Endodermal cell (in vitro differentiated cells): ENCODE data around the gene PDE7B. TPM values are rescaled to one million over a fixed set of nuclear protein-coding genes. Genes with fewer than 3 reads are reported as not detected.
A peak's percentile ranks its signal among the peaks of the same experiment; 100 is the strongest.

ENCODE experiments used
- DNase-seq: peaks from one replicate; pipeline ENCODE4 v3.0.0-alpha.2; 2017
- H3K27ac ChIP-seq: 2 replicates; pipeline ENCODE4 v1.5.1; 2013; ENCODE audit warnings: mild to moderate bottlenecking, low read depth, low read length, moderate library complexity
- H3K27me3 ChIP-seq: 2 replicates; pipeline ENCODE4 v1.6.1; 2013; ENCODE audit warnings: mild to moderate bottlenecking, low read length, moderate library complexity; ENCODE audit not compliant: insufficient read depth, control insufficient read depth, poor library complexity, severe bottlenecking
- H3K36me3 ChIP-seq: 2 replicates; pipeline ENCODE4 v1.7.0; 2013; ENCODE audit warnings: mild to moderate bottlenecking, low read length, moderate library complexity; ENCODE audit not compliant: control insufficient read depth, insufficient read depth
- H3K4me1 ChIP-seq: one replicate; pipeline ENCODE4 v1.7.0; 2013; ENCODE audit warnings: low read length; ENCODE audit not compliant: control insufficient read depth, insufficient read depth
- H3K4me3 ChIP-seq: 2 replicates; pipeline ENCODE4 v1.5.1; 2013; ENCODE audit warnings: mild to moderate bottlenecking, low read length, moderate library complexity
- H3K9ac ChIP-seq: 2 replicates; pipeline ENCODE4 v1.6.1; 2013; ENCODE audit warnings: mild to moderate bottlenecking, low read length, moderate library complexity; ENCODE audit not compliant: poor library complexity, severe bottlenecking; ENCODE audit errors: extremely low read depth
- H3K9me3 ChIP-seq: 2 replicates; pipeline ENCODE4 v1.6.1; 2013; ENCODE audit warnings: mild to moderate bottlenecking, low read length, moderate library complexity; ENCODE audit not compliant: control insufficient read depth
- H3K27ac Mint-ChIP-seq: 2 replicates; pipeline ENCODE4 v1.8.0; 2020; ENCODE audit warnings: mixed read lengths
- H3K27me3 Mint-ChIP-seq: 2 replicates; pipeline ENCODE4 v1.8.0; 2021; ENCODE audit warnings: mild to moderate bottlenecking, mixed read lengths; ENCODE audit not compliant: insufficient read depth
- H3K36me3 Mint-ChIP-seq: 2 replicates; pipeline ENCODE4 v1.8.0; 2020; ENCODE audit warnings: low read depth, mixed read lengths
- H3K4me1 Mint-ChIP-seq: 2 replicates; pipeline ENCODE4 v1.8.0; 2020; ENCODE audit warnings: mixed read lengths
- H3K4me3 Mint-ChIP-seq: 2 replicates; pipeline ENCODE4 v1.8.0; 2020; ENCODE audit warnings: mild to moderate bottlenecking, moderate library complexity, mixed read lengths
- H3K9me3 Mint-ChIP-seq: 2 replicates; pipeline ENCODE4 v1.8.0; 2020; ENCODE audit warnings: mild to moderate bottlenecking, mixed read lengths
- WGBS, 2 experiments: methylation state at CpG; one replicate each; pipeline versions ENCODE4 v1.1.5 to v1.1.7; 2013; ENCODE audit warnings: missing lambda C conversion rate in 2 of 2, mixed read lengths in 1 of 2; ENCODE audit not compliant: insufficient coverage in 1 of 2, insufficient read length in 1 of 2; 5-methylcytosine and 5-hydroxymethylcytosine counted together
- total RNA-seq, 2 donors: library from RNA; stranded (reverse); fragmentation: NEBNext Ultra II Directional in 1 of 2; extraction: Animal tissue kit (Norgen Biotek cat#: 25700) in 1 of 2; gene quantifications; 2 replicates in 1 of 2; 3 replicates in 1 of 2; pipeline ENCODE4 v1.2.1, GENCODE V29; 2021
- TF ChIP-seq, protein P1 (sequence below): fragments of 200-600 bp; sonication (generic); conservative IDR thresholded peaks from 2 replicates; pipeline ENCODE4 v1.5.0; 2021; ENCODE audit warnings: antibody characterized with exemption, mild to moderate bottlenecking

The PDE7B gene
- total RNA-seq, 2 donors from 2014 or later, result 0.26 TPM; not detected in 1

DNA sequence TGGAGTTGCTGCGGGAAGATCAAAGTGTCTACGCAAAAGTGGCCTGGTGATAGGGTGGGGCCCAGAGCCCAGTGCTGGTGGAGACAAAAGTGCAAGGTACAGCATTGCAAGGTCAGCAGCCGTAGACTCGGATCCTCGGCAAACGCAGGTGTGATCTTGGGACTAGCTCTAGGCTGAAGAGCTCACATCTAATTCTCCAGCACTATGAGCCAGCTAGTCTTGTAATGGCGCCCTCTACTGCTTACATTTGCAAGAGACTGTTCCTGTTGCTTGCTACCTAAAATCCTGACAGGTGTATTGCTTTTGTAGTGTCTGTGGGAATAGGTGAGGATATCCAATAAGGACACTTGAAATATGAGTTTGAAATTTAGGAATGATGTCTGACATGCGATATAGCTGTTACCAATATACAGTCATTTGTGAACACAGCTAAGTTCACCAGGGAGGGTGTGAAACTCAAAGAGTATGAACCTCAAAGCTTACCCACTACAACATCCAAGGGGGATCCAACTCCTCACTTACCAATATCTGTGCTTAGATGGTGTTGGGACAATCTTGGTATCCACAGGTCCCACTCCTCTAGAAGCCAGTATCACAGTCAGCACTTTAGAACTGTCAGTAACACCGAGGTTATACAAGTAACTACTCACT, 58.4 kb downstream of the PDE7B start:
- WGBS, 2 experiments, result 57 to 60% methylated on average over 7 to 8 of the region's 9 CpGs
- no peak overlapping the region for H3K9ac ChIP-seq
- no peaks in the 10 kb centered on the region for H3K27me3 Mint-ChIP-seq
- no peaks in the 10 kb centered on the region for H3K9me3 Mint-ChIP-seq
- no peak overlapping the region for H3K4me3 Mint-ChIP-seq
- no peaks in the 10 kb centered on the region for H3K36me3 Mint-ChIP-seq
- H3K4me3 ChIP-seq, result no peak overlapping the region
- no peaks in the 10 kb centered on the region for H3K9me3 ChIP-seq
- TF ChIP-seq, protein P1, sequence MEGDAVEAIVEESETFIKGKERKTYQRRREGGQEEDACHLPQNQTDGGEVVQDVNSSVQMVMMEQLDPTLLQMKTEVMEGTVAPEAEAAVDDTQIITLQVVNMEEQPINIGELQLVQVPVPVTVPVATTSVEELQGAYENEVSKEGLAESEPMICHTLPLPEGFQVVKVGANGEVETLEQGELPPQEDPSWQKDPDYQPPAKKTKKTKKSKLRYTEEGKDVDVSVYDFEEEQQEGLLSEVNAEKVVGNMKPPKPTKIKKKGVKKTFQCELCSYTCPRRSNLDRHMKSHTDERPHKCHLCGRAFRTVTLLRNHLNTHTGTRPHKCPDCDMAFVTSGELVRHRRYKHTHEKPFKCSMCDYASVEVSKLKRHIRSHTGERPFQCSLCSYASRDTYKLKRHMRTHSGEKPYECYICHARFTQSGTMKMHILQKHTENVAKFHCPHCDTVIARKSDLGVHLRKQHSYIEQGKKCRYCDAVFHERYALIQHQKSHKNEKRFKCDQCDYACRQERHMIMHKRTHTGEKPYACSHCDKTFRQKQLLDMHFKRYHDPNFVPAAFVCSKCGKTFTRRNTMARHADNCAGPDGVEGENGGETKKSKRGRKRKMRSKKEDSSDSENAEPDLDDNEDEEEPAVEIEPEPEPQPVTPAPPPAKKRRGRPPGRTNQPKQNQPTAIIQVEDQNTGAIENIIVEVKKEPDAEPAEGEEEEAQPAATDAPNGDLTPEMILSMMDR, result peak; percentile 86
- DNase-seq, result peak; percentile 85
- no peaks in the 10 kb centered on the region for H3K4me1 Mint-ChIP-seq
- H3K27me3 ChIP-seq, result no peaks in the 10 kb centered on the region
- no peak overlapping the region for H3K27ac Mint-ChIP-seq
- no peaks in the 10 kb centered on the region for H3K4me1 ChIP-seq
- H3K36me3 ChIP-seq, result no peaks in the 10 kb centered on the region
- no peak overlapping the region for H3K27ac ChIP-seq

DNA sequence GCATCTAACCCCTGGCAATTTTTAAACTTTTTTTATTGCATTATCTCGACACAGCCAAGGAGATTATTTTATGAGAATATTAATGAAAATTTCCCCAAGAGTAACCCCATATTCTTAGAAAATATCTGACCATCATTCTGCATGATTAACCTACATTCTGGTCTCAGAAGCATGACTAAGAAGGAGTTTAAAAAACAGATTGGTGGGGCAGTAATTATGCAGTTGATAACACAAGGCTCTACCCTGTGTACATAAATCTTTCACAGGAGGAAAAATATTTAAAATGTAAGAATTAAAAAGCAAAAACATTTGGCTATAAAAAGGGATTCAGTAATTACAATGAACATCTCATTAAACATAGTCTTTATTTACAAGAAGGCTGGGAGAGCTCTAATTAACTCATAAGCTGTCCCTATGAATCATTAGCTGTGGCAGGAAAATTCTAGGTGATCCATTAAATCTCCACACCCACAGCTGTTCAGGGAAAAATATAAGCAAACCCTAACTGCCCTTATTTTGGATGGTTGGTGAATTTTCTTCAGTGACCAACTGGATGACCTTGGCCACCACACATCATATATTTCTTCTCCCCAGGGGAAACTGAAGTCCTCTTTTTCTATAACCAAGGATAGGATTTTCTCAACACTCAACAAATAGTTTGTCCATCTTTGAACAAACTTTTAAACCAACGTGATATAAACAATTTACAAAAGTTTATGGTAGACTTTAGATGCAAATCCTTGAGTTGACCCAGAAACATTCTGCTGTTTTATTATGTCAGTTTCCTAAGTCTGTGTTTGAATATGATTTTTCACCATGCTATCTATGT, 59.5 kb downstream of the PDE7B start:
- no peak overlapping the region for H3K9ac ChIP-seq
- Mint-ChIP-seq H3K4me3 (no peak overlapping the region), H3K27me3 (no peaks in the 10 kb centered on the region), H3K9me3 (no peaks in the 10 kb centered on the region), H3K27ac (no peak overlapping the region), H3K36me3 (no peaks in the 10 kb centered on the region), H3K4me1 (no peaks in the 10 kb centered on the region)
- DNase-seq, result no peak
- H3K4me3 ChIP-seq, result no peak overlapping the region
- no peaks in the 10 kb centered on the region for H3K36me3 ChIP-seq
- H3K27ac ChIP-seq, result no peak overlapping the region
- H3K4me1 ChIP-seq, result no peaks in the 10 kb centered on the region
- TF ChIP-seq, protein P1, result no peak
- H3K27me3 ChIP-seq, result no peaks in the 10 kb centered on the region
- WGBS, 2 experiments, result 91% methylated on average over 1 of the region's 2 CpGs; no CpG with 5 or more reads in 1 of the 2 experiments
- H3K9me3 ChIP-seq, result no peaks in the 10 kb centered on the region

DNA sequence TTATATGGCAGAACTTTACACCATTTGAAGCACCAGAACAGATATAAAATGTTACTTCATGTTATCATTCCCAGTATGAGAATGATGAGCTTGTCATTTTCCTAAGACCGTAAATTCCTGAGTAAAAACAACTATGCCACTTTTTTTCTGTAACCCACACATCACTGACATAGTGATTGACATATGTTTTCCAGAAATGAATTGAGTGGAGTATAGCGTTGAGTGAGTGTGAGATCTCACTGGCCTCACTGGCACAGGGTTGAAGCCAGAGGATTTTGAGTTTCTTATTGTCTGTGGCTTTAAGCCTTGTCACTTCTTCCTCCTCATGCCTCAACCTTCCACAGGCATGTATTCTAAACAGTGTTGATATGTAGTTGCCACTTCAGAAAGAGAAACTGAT, 62.3 kb downstream of the PDE7B start:
- Mint-ChIP-seq H3K4me1 (no peaks in the 10 kb centered on the region), H3K27me3 (no peaks in the 10 kb centered on the region), H3K36me3 (no peaks in the 10 kb centered on the region), H3K9me3 (no peaks in the 10 kb centered on the region), H3K27ac (no peak overlapping the region), H3K4me3 (no peak overlapping the region)
- H3K4me1 ChIP-seq, result no peaks in the 10 kb centered on the region
- H3K9me3 ChIP-seq, result no peaks in the 10 kb centered on the region
- DNase-seq, result no peak
- TF ChIP-seq, protein P1, result no peak
- H3K27me3 ChIP-seq, result no peaks in the 10 kb centered on the region
- H3K27ac ChIP-seq, result no peak overlapping the region
- 100% methylated on average over 2 of the region's 2 CpGs; no CpG with 5 or more reads in 1 of the 2 experiments for WGBS, 2 experiments
- no peak overlapping the region for H3K9ac ChIP-seq
- no peak overlapping the region for H3K4me3 ChIP-seq
- no peaks in the 10 kb centered on the region for H3K36me3 ChIP-seq
